GM12878 (cell line): ENCODE results near the gene NPW. TPM values are rescaled to one million over a fixed set of nuclear protein-coding genes. Genes with fewer than 3 reads are reported as not detected.

Experiments
- CHD4 ChIP-seq: fragments of 200-600 bp; sonication (generic); IDR thresholded peaks from 2 replicates; pipeline ENCODE4 v1.6.1; 2016; ENCODE audit warnings: mild to moderate bottlenecking
- IKZF2 ChIP-seq, 2 experiments: fragments of 450-650 bp; IDR thresholded peaks; 2 replicates each; pipeline ENCODE4 v1.6.1; 2017; ENCODE audit warnings: mild to moderate bottlenecking in 2 of 2, moderate library complexity in 2 of 2
- KDM1A ChIP-seq: fragments of 200-600 bp; sonication (generic); IDR thresholded peaks from 2 replicates; pipeline ENCODE4 v1.6.1; 2016; ENCODE audit warnings: borderline replicate concordance
- MYC ChIP-seq: IDR thresholded peaks from 2 replicates; pipeline ENCODE4 v1.6.1; 2011; ENCODE audit warnings: mild to moderate bottlenecking, low read length, moderate library complexity, inconsistent platforms; ENCODE audit not compliant: insufficient read depth, insufficient replicate concordance, insufficient read length, severe bottlenecking
- RCOR1 ChIP-seq: conservative IDR thresholded peaks from 2 replicates; pipeline ENCODE4 v1.6.1; 2012; ENCODE audit warnings: low read depth, low read length, improper control_type of control experiment
- RELA ChIP-seq: fragments of 450-650 bp; IDR thresholded peaks from 2 replicates; pipeline ENCODE4 v1.8.0; 2014; ENCODE audit warnings: borderline replicate concordance; ENCODE audit not compliant: partially characterized antibody
- RUNX3 ChIP-seq: IDR thresholded peaks from 2 replicates; pipeline ENCODE4 v1.6.1; 2012; ENCODE audit warnings: low read length, inconsistent platforms
- TCF7 ChIP-seq: IDR thresholded peaks from 2 replicates; pipeline ENCODE4 v1.6.1; 2014; ENCODE audit warnings: antibody characterized with exemption, borderline replicate concordance
- ZZZ3 ChIP-seq: IDR thresholded peaks from 2 replicates; pipeline ENCODE4 v1.6.1; 2011; ENCODE audit warnings: low read depth; ENCODE audit not compliant: control insufficient read depth, insufficient read length
- polyA plus RNA-seq, 11 experiments: library from polyadenylated mRNA; depleted of rRNA in 4 of 11; unstranded in 6 of 11; stranded (reverse) in 5 of 11; fragments of >200 nt; fragmentation: Nextera tagmentation in 4 of 11; fragmentation: Illumina TruSeq in 1 of 11; extraction: Ambion mirVana in 4 of 11; extraction: Trizol in 1 of 11; gene quantifications; 1 replicate in 1 of 11; 2 replicates in 10 of 11; pipeline versions ENCODE4 v1.2.1 to v1.2.3, GENCODE V29; 2011 to 2016; ENCODE audit warnings: inconsistent platforms in 2 of 11, missing spikeins in 2 of 11, low read depth in 1 of 11
- total RNA-seq, 4 experiments: library from RNA; depleted of rRNA in 3 of 4; stranded (reverse); fragments of >200 nt in 3 of 4; fragmentation: Illumina TruSeq in 1 of 4; extraction: Trizol in 1 of 4; gene quantifications; 2 replicates each; pipeline versions ENCODE4 v1.2.1 to v1.2.3, GENCODE V29; 2013 to 2021
- TF ChIP-seq, protein P1 (sequence below): fragments of 450-650 bp; IDR thresholded peaks from 2 replicates; pipeline ENCODE4 v1.6.1; 2016; ENCODE audit warnings: mild to moderate bottlenecking, moderate library complexity, borderline replicate concordance
- TF ChIP-seq, protein P2 (sequence below): fragments of 450-650 bp; conservative IDR thresholded peaks from 2 replicates; pipeline ENCODE4 v1.6.1; 2017; ENCODE audit warnings: mild to moderate bottlenecking, moderate library complexity
- TF ChIP-seq, protein P3 (sequence below): fragments of 450-650 bp; IDR thresholded peaks from 2 replicates; pipeline ENCODE4 v1.6.1; 2017; ENCODE audit warnings: low read depth, mild to moderate bottlenecking, moderate library complexity

NPW gene
- total and polyA plus RNA-seq, 10 of the 15 experiments (the other 5 are each of a cell fraction or from before 2014, with no cell fraction given): 0.23 to 2.5 (median 0.98) TPM; not detected in 4

DNA sequence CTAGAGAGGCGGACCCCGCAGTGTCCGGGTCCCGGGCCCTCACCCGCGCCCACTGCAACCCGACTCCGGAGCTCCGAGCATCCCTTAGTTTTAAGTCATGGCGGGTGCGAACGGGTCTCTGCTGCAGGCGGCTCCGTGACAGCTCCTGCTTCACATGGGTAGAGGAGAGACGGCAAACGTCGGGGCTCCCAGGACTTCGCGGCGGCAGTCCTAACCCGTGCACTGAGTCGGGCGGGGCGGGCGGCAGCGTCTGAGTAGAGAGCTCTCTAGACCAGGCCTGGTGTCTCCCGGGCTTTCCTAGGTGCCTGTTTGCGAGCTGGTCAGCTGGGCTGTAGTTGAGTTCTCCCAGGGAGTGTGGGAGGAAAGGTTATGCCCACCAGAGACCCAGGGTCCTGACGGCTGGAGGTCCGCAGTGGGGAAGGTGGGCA lies 28.5 kb downstream of the NPW start (continued):
- TF ChIP-seq ZZZ3 (no peak), CHD4 (no peak), RCOR1 (no peak), IKZF2 (IDR thresholded peaks at IDR 0.05) (no peak), TCF7 (no peak), MYC (no peak), RELA (no peak), RUNX3 (no peak), KDM1A (no peak)
- TF ChIP-seq, protein P1, sequence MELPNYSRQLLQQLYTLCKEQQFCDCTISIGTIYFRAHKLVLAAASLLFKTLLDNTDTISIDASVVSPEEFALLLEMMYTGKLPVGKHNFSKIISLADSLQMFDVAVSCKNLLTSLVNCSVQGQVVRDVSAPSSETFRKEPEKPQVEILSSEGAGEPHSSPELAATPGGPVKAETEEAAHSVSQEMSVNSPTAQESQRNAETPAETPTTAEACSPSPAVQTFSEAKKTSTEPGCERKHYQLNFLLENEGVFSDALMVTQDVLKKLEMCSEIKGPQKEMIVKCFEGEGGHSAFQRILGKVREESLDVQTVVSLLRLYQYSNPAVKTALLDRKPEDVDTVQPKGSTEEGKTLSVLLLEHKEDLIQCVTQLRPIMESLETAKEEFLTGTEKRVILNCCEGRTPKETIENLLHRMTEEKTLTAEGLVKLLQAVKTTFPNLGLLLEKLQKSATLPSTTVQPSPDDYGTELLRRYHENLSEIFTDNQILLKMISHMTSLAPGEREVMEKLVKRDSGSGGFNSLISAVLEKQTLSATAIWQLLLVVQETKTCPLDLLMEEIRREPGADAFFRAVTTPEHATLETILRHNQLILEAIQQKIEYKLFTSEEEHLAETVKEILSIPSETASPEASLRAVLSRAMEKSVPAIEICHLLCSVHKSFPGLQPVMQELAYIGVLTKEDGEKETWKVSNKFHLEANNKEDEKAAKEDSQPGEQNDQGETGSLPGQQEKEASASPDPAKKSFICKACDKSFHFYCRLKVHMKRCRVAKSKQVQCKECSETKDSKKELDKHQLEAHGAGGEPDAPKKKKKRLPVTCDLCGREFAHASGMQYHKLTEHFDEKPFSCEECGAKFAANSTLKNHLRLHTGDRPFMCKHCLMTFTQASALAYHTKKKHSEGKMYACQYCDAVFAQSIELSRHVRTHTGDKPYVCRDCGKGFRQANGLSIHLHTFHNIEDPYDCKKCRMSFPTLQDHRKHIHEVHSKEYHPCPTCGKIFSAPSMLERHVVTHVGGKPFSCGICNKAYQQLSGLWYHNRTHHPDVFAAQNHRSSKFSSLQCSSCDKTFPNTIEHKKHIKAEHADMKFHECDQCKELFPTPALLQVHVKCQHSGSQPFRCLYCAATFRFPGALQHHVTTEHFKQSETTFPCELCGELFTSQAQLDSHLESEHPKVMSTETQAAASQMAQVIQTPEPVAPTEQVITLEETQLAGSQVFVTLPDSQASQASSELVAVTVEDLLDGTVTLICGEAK: no peak
- TF ChIP-seq, protein P2, sequence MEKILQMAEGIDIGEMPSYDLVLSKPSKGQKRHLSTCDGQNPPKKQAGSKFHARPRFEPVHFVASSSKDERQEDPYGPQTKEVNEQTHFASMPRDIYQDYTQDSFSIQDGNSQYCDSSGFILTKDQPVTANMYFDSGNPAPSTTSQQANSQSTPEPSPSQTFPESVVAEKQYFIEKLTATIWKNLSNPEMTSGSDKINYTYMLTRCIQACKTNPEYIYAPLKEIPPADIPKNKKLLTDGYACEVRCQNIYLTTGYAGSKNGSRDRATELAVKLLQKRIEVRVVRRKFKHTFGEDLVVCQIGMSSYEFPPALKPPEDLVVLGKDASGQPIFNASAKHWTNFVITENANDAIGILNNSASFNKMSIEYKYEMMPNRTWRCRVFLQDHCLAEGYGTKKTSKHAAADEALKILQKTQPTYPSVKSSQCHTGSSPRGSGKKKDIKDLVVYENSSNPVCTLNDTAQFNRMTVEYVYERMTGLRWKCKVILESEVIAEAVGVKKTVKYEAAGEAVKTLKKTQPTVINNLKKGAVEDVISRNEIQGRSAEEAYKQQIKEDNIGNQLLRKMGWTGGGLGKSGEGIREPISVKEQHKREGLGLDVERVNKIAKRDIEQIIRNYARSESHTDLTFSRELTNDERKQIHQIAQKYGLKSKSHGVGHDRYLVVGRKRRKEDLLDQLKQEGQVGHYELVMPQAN: peak; percentile 9; the same call in 1 of the 2 replicates
- TF ChIP-seq, protein P3, sequence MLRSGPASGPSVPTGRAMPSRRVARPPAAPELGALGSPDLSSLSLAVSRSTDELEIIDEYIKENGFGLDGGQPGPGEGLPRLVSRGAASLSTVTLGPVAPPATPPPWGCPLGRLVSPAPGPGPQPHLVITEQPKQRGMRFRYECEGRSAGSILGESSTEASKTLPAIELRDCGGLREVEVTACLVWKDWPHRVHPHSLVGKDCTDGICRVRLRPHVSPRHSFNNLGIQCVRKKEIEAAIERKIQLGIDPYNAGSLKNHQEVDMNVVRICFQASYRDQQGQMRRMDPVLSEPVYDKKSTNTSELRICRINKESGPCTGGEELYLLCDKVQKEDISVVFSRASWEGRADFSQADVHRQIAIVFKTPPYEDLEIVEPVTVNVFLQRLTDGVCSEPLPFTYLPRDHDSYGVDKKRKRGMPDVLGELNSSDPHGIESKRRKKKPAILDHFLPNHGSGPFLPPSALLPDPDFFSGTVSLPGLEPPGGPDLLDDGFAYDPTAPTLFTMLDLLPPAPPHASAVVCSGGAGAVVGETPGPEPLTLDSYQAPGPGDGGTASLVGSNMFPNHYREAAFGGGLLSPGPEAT: no peak
